Mesenchymal stem cell (in vitro differentiated cells and primary cell): Measurements from ENCODE around the gene NDUFS7.

Experiments used
- DNase-seq: peaks from one replicate; pipeline ENCODE4 v3.0.0-alpha.2; 2013
- H2AFZ ChIP-seq: one replicate; pipeline ENCODE4 v1.6.1; 2013; ENCODE audit warnings: low read depth, mild to moderate bottlenecking, control low read depth, inconsistent platforms, low read length, moderate library complexity
- H2AK5ac ChIP-seq: 2 replicates; pipeline ENCODE4 v1.6.1; 2013; ENCODE audit warnings: low read length, moderate library complexity, mild to moderate bottlenecking, inconsistent platforms; ENCODE audit not compliant: severe bottlenecking
- H2BK120ac ChIP-seq: one replicate; pipeline ENCODE4 v1.6.1; 2013; ENCODE audit warnings: low read depth, mild to moderate bottlenecking, inconsistent platforms, low read length, moderate library complexity
- H2BK12ac ChIP-seq, 2 experiments: one replicate each; pipeline ENCODE4 v1.6.1; 2013; ENCODE audit warnings: inconsistent platforms in 2 of 2, low read length in 2 of 2, mild to moderate bottlenecking in 2 of 2, moderate library complexity in 2 of 2, control low read depth in 1 of 2
- H2BK15ac ChIP-seq: one replicate; pipeline ENCODE4 v1.6.1; 2013; ENCODE audit warnings: mild to moderate bottlenecking, low read depth, inconsistent platforms; ENCODE audit not compliant: poor library complexity, severe bottlenecking
- H2BK5ac ChIP-seq: 2 replicates; pipeline ENCODE4 v1.6.1; 2013; ENCODE audit warnings: low read depth, mild to moderate bottlenecking, low read length, control low read depth, inconsistent platforms; ENCODE audit not compliant: poor library complexity, severe bottlenecking
- H3K14ac ChIP-seq, 2 experiments: one replicate each; pipeline ENCODE4 v1.6.1; 2013; ENCODE audit warnings: inconsistent platforms in 2 of 2, low read length in 2 of 2, control low read depth in 1 of 2, mild to moderate bottlenecking in 1 of 2, moderate library complexity in 1 of 2
- H3K18ac ChIP-seq, 2 experiments: one replicate each; pipeline ENCODE4 v1.6.1; 2013; ENCODE audit warnings: inconsistent platforms in 2 of 2, low read length in 2 of 2, control low read depth in 1 of 2, low read depth in 1 of 2, mild to moderate bottlenecking in 1 of 2
- H3K23ac ChIP-seq, 2 experiments: one replicate each; pipeline ENCODE4 v1.6.1; 2013; ENCODE audit warnings: inconsistent platforms in 2 of 2, low read length in 2 of 2, mild to moderate bottlenecking in 2 of 2, moderate library complexity in 2 of 2, control low read depth in 1 of 2
- H3K27ac ChIP-seq: 2 replicates; pipeline ENCODE4 v1.5.1; 2013; ENCODE audit warnings: mild to moderate bottlenecking, moderate library complexity, low read length, control low read depth, inconsistent platforms; ENCODE audit not compliant: poor library complexity, severe bottlenecking
- H3K27me3 ChIP-seq, 2 experiments: 2 replicates each; pipeline versions ENCODE4 v1.6.1 to v1.7.0; 2013; ENCODE audit warnings: low read length in 2 of 2, mild to moderate bottlenecking in 2 of 2, moderate library complexity in 2 of 2, control low read depth in 1 of 2, inconsistent platforms in 1 of 2; ENCODE audit not compliant: control insufficient read depth in 1 of 2, insufficient read depth in 1 of 2
- H3K36me3 ChIP-seq, 2 experiments: 2 replicates each; pipeline versions ENCODE4 v1.6.1 to v1.7.0; 2013; ENCODE audit warnings: low read length in 2 of 2, control low read depth in 1 of 2, inconsistent platforms in 1 of 2, low read depth in 1 of 2, mild to moderate bottlenecking in 1 of 2; ENCODE audit not compliant: insufficient read depth in 2 of 2, control insufficient read depth in 1 of 2
- H3K4ac ChIP-seq, 2 experiments: one replicate each; pipeline ENCODE4 v1.6.1; 2013; ENCODE audit warnings: inconsistent platforms in 2 of 2, low read length in 2 of 2, mild to moderate bottlenecking in 2 of 2, moderate library complexity in 2 of 2, control low read depth in 1 of 2, low read depth in 1 of 2
- H3K4me1 ChIP-seq: 2 replicates; pipeline ENCODE4 v1.6.1; 2013; ENCODE audit warnings: low read depth, low read length, control low read depth; ENCODE audit not compliant: control insufficient read depth, insufficient read depth
- H3K4me2 ChIP-seq: 2 replicates; pipeline ENCODE4 v1.6.1; 2013; ENCODE audit warnings: low read length, mild to moderate bottlenecking, inconsistent platforms; ENCODE audit not compliant: poor library complexity, severe bottlenecking
- H3K4me3 ChIP-seq, 2 experiments: 2 replicates each; pipeline versions ENCODE4 v1.5.1 to v1.7.0; 2013; ENCODE audit warnings: low read length in 2 of 2, mild to moderate bottlenecking in 2 of 2, control low read depth in 1 of 2, low read depth in 1 of 2; ENCODE audit not compliant: insufficient read depth in 1 of 2
- H3K79me1 ChIP-seq: replicated peaks from 2 replicates; pipeline ENCODE4 v1.6.1; 2013; ENCODE audit warnings: mild to moderate bottlenecking, control low read depth, low read length, inconsistent platforms; ENCODE audit not compliant: poor library complexity, severe bottlenecking
- H3K9ac ChIP-seq: 2 replicates; pipeline ENCODE4 v1.7.0; 2013; ENCODE audit warnings: mild to moderate bottlenecking, low read length, moderate library complexity
- H3K9me3 ChIP-seq: 2 replicates; pipeline ENCODE4 v1.7.0; 2013; ENCODE audit warnings: mild to moderate bottlenecking, low read length; ENCODE audit not compliant: control insufficient read depth
- H4K8ac ChIP-seq: one replicate; pipeline ENCODE4 v1.6.1; 2013; ENCODE audit warnings: inconsistent platforms, mild to moderate bottlenecking, low read length, moderate library complexity
- H4K91ac ChIP-seq: one replicate; pipeline ENCODE4 v1.6.1; 2013; ENCODE audit warnings: mild to moderate bottlenecking, low read length, inconsistent platforms
- WGBS: methylation state at CpG from one replicate; pipeline ENCODE4 v1.1.7; 2013; ENCODE audit warnings: mixed read lengths; 5-methylcytosine and 5-hydroxymethylcytosine counted together

Gene NDUFS7

GRCh38 chr19:1429750-1430149 is 46.0 kb downstream of the NDUFS7 start:
- H3K4ac ChIP-seq, result no peak overlapping the region
- no peak overlapping the region for H3K18ac ChIP-seq
- H2BK12ac ChIP-seq, result no peak overlapping the region
- no peak for DNase-seq
- H3K9ac ChIP-seq, result no peak overlapping the region
- no peak overlapping the region for H3K23ac ChIP-seq
- no peak overlapping the region for H2BK120ac ChIP-seq
- peaks cover 4% of the 10 kb centered on the region for H3K4me1 ChIP-seq
- no peak overlapping the region for H3K14ac ChIP-seq
- H2AK5ac ChIP-seq, result no peak overlapping the region
- no peak overlapping the region for H2BK15ac ChIP-seq
- 92% methylated on average over 11 of the region's 14 CpGs for WGBS
- H3K27ac ChIP-seq, result no peak overlapping the region
- H4K91ac ChIP-seq, result no peak overlapping the region
- H2BK5ac ChIP-seq, result no peak overlapping the region
- no peak overlapping the region for H3K4me3 ChIP-seq
- no peak overlapping the region for H3K4me2 ChIP-seq
- H4K8ac ChIP-seq, result peak overlapping the region; percentile 27
- H3K27me3 ChIP-seq, result no peaks in the 10 kb centered on the region
- peaks cover 74% of the 10 kb centered on the region for H3K79me1 ChIP-seq
- no peaks in the 10 kb centered on the region for H3K9me3 ChIP-seq
- peaks cover 88 to 90% of the 10 kb centered on the region in 2 experiments for H3K36me3 ChIP-seq
- H2AFZ ChIP-seq, result no peak overlapping the region

GRCh38 chr19:1430246-1430645 is 46.5 kb downstream of the NDUFS7 start:
- H2BK5ac ChIP-seq, result no peak overlapping the region
- H2AFZ ChIP-seq, result no peak overlapping the region
- H3K9me3 ChIP-seq, result no peaks in the 10 kb centered on the region
- H3K4ac ChIP-seq, result no peak overlapping the region
- no peak overlapping the region for H3K14ac ChIP-seq
- peaks cover 1% of the 10 kb centered on the region for H3K4me1 ChIP-seq
- H2AK5ac ChIP-seq, result no peak overlapping the region
- H4K8ac ChIP-seq, result no peak overlapping the region
- no peak overlapping the region for H3K9ac ChIP-seq
- no peak overlapping the region for H4K91ac ChIP-seq
- no peak overlapping the region for H3K23ac ChIP-seq
- no peak for DNase-seq
- no peak overlapping the region for H2BK120ac ChIP-seq
- H3K27ac ChIP-seq, result no peak overlapping the region
- H3K79me1 ChIP-seq, result peaks cover 72% of the 10 kb centered on the region
- H2BK15ac ChIP-seq, result no peak overlapping the region
- H3K27me3 ChIP-seq, result no peaks in the 10 kb centered on the region
- peaks cover 84 to 88% of the 10 kb centered on the region in 2 experiments for H3K36me3 ChIP-seq
- no peak overlapping the region for H3K18ac ChIP-seq
- H2BK12ac ChIP-seq, result peak overlapping the region in 1 of 2 experiments; percentile 31
- no peak overlapping the region for H3K4me2 ChIP-seq
- H3K4me3 ChIP-seq, result no peak overlapping the region
- WGBS, result 97% methylated on average over 11 of the region's 14 CpGs

GRCh38 chr19:1431759-1432506 is 48.2 kb downstream of the NDUFS7 start:
- Histone ChIP-seq H3K79me1 (peaks cover 69% of the 10 kb centered on the region), H3K27ac (no peak overlapping the region), H2AK5ac (no peak overlapping the region), H3K27me3 (no peaks in the 10 kb centered on the region), H2BK12ac (no peak overlapping the region), H3K18ac (no peak overlapping the region), H2BK15ac (no peak overlapping the region), H2BK120ac (no peak overlapping the region), H3K36me3 (peaks cover 78 to 80% of the 10 kb centered on the region in 2 experiments), H3K9me3 (no peaks in the 10 kb centered on the region), H3K4me3 (peak overlapping the region in 1 of 2 experiments; percentile 11), H2BK5ac (no peak overlapping the region), H3K4ac (no peak overlapping the region), H4K8ac (peak overlapping the region; percentile 28), H3K9ac (no peak overlapping the region), H3K4me1 (peaks cover 3% of the 10 kb centered on the region), H2AFZ (no peak overlapping the region), H3K14ac (no peak overlapping the region), H3K4me2 (no peak overlapping the region), H3K23ac (no peak overlapping the region), H4K91ac (peak overlapping the region; percentile 61)
- no peak for DNase-seq
- 96% methylated on average over 24 of the region's 24 CpGs for WGBS

- peaks cover 3% of the 10 kb centered on the region for H3K4me1 ChIP-seq
- H2AFZ ChIP-seq, result no peak overlapping the region
- DNase-seq, result no peak
- no peak overlapping the region for H3K4ac ChIP-seq
- H3K27me3 ChIP-seq, result no peaks in the 10 kb centered on the region
- H3K79me1 ChIP-seq, result peaks cover 63% of the 10 kb centered on the region
- H2AK5ac ChIP-seq, result no peak overlapping the region
- H2BK12ac ChIP-seq, result no peak overlapping the region
- WGBS, result 97% methylated on average over 16 of the region's 16 CpGs
- no peak overlapping the region for H3K27ac ChIP-seq
- no peak overlapping the region for H3K18ac ChIP-seq
- no peaks in the 10 kb centered on the region for H3K9me3 ChIP-seq
- no peak overlapping the region for H3K4me3 ChIP-seq
- no peak overlapping the region for H2BK120ac ChIP-seq
- H3K9ac ChIP-seq, result no peak overlapping the region
- H3K36me3 ChIP-seq, result peaks cover 72 to 74% of the 10 kb centered on the region in 2 experiments
- no peak overlapping the region for H3K23ac ChIP-seq
- H2BK5ac ChIP-seq, result no peak overlapping the region
- no peak overlapping the region for H4K91ac ChIP-seq
- no peak overlapping the region for H2BK15ac ChIP-seq
- H3K14ac ChIP-seq, result no peak overlapping the region
- no peak overlapping the region for H4K8ac ChIP-seq
- no peak overlapping the region for H3K4me2 ChIP-seq
These were observed 48.8 kb downstream of the NDUFS7 start for GRCh38 chr19:1432507-1432887.
